ENCODE measurements around the gene FGD2. TPM values are rescaled to one million over a fixed set of nuclear protein-coding genes. Genes with fewer than 3 reads are reported as not detected.

FGD2 gene
- total and polyA plus RNA-seq, 2 of the 8 experiments (the other 6 are each of a cell fraction or from before 2014, with no cell fraction given) = 0.12 to 0.32 TPM

GRCh38 chr6:37072526-37072925, 67.1 kb downstream of the FGD2 start:
- Histone ChIP-seq H2BK120ac (replicated peaks; ENCODE audit: low read depth, low read length) (no peak overlapping the region), H3K23me2 (ENCODE audit: low read depth, low read length) (no peaks in the 10 kb centered on the region), H3K14ac (ENCODE audit: insufficient read length) (no peak overlapping the region), H2BK15ac (ENCODE audit: low read length) (no peak overlapping the region), H2BK5ac (ENCODE audit: low read depth, low read length) (peak overlapping the region; percentile 80), H4K20me1 (replicated peaks in 1 of 2; ENCODE audit: control insufficient read depth in 1 of 2, insufficient read depth in 2 of 2, low read length in 2 of 2) (no peaks in the 10 kb centered on the region), H2BK12ac (ENCODE audit: low read depth, low read length) (peak overlapping the region; percentile 97), H2AK5ac (ENCODE audit: low read depth, low read length) (no peak overlapping the region), H3K23ac (ENCODE audit: insufficient read length) (no peak overlapping the region), H3K27me3 (replicated peaks in 1 of 4; ENCODE audit: control insufficient read depth in 3 of 4, extremely low read depth in 1 of 4, insufficient read depth in 3 of 4, low read length in 3 of 4) (no peaks in the 10 kb centered on the region), H3K9ac (replicated peaks in 1 of 4; ENCODE audit: extremely low read depth in 1 of 4, low read depth in 3 of 4, low read length in 3 of 4) (no peak overlapping the region), H4K91ac (replicated peaks; ENCODE audit: insufficient read length, low read length) (peak overlapping the region; percentile 79), H3K9me3 (ENCODE audit: insufficient read depth in 2 of 2, low read depth in 1 of 2, low read length in 1 of 2) (no peaks in the 10 kb centered on the region), H3K4ac (replicated peaks; ENCODE audit: insufficient read length, low read depth, low read length) (no peak overlapping the region), H3K18ac (ENCODE audit: extremely low read depth, low read length) (no peak overlapping the region; the same call in 1 of the 2 replicates), H4K8ac (ENCODE audit: extremely low read depth, insufficient read depth, low read length) (no peak overlapping the region), H3K79me2 (ENCODE audit: control insufficient read depth in 1 of 2, insufficient read depth in 2 of 2, low read length in 2 of 2) (no peaks in the 10 kb centered on the region), H2BK20ac (ENCODE audit: low read length) (peak overlapping the region; percentile 29; the same call in 1 of the 2 replicates), H3K4me1 (replicated peaks in 1 of 4; ENCODE audit: control insufficient read depth in 3 of 4, insufficient read depth in 4 of 4, low read length in 3 of 4) (peaks cover 4 to 14% (median 11%) of the 10 kb centered on the region in 4 experiments), H3K36me3 (ENCODE audit: control insufficient read depth in 2 of 4, insufficient read depth in 4 of 4, low read length in 3 of 4) (no peaks in the 10 kb centered on the region), H2AFZ (ENCODE audit: low read length) (no peak overlapping the region), H4K5ac (ENCODE audit: insufficient read length, low read depth, low read length) (no peak overlapping the region), H3K27ac (ENCODE audit: low read depth, low read length) (no peak overlapping the region), H3K4me2 (ENCODE audit: insufficient read depth in 1 of 2, low read depth in 2 of 2, low read length in 2 of 2) (peak overlapping the region in 1 of 2 experiments; percentile 42; a peak in 1 of 4 replicates), H3K56ac (replicated peaks; ENCODE audit: insufficient read length, low read depth, low read length) (no peak overlapping the region), H3K79me1 (ENCODE audit: low read depth, low read length) (no peaks in the 10 kb centered on the region), H3K4me3 (ENCODE audit: extremely low read depth in 1 of 4, insufficient read depth in 2 of 4, low read depth in 3 of 4, low read length in 4 of 4) (no peak overlapping the region)
- WGBS, 2 experiments (ENCODE audit: extremely low coverage in 1 of 2, insufficient coverage in 1 of 2, insufficient read length in 1 of 2, insufficient replicate concordance in 2 of 2, low coverage in 1 of 2, low lambda C conversion rate in 2 of 2, missing lambda C conversion rate in 1 of 2) = 86% methylated on average over 5 of the region's 5 CpGs; no CpG with 5 or more reads in 1 of the 2 experiments
- TF ChIP-seq HDAC6 (IDR thresholded peaks at IDR 0.05; ENCODE audit: low read depth, low read length) = no peak
- TF ChIP-seq EZH2 (IDR thresholded peaks at IDR 0.05; ENCODE audit: low read depth, low read length, severe bottlenecking) = no peak
- 0 out of 2 replicates have a peak, but pooled peaks have one; percentile 27 for TF ChIP-seq KDM1A (IDR thresholded peaks at IDR 0.05; ENCODE audit: borderline replicate concordance, low read length)
- no peak for TF ChIP-seq CBX5 (IDR thresholded peaks at IDR 0.05; ENCODE audit: low read depth, low read length)
- TF ChIP-seq, protein P1, sequence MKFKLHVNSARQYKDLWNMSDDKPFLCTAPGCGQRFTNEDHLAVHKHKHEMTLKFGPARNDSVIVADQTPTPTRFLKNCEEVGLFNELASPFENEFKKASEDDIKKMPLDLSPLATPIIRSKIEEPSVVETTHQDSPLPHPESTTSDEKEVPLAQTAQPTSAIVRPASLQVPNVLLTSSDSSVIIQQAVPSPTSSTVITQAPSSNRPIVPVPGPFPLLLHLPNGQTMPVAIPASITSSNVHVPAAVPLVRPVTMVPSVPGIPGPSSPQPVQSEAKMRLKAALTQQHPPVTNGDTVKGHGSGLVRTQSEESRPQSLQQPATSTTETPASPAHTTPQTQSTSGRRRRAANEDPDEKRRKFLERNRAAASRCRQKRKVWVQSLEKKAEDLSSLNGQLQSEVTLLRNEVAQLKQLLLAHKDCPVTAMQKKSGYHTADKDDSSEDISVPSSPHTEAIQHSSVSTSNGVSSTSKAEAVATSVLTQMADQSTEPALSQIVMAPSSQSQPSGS (IDR thresholded peaks at IDR 0.05; ENCODE audit: low read length) = 0 out of 2 replicates have a peak, but pooled peaks have one; percentile 62
- no peak for FAIRE-seq
- DNase-seq (ENCODE audit: low read depth in 1 of 2, low spot score in 2 of 2) = no peak
- POLR2A ChIA-PET (ENCODE audit: partially characterized antibody) = interaction anchor here (0.8 to 3.2 kb wide), 13 partner anchors 8 to 99 kb away, joined by 3 to 18 read pairs (median 9); no protein-coding TSS in a partner anchor
- CTCF ChIA-PET (ENCODE audit: partially characterized antibody) = interaction anchor here (1.3 to 6.9 kb wide), 5 partner anchors 17 to 137 kb away, joined by 3 to 91 read pairs (median 9); no protein-coding TSS in a partner anchor

Measured in H1 (cell line).